ENCODE measurements around the gene OR5AU1.
"Not testable (repeated sequence)": the region's sequence is repeated elsewhere in the genome, so short reads cannot be mapped to it uniquely, and the experiment has no call there.

DNA sequence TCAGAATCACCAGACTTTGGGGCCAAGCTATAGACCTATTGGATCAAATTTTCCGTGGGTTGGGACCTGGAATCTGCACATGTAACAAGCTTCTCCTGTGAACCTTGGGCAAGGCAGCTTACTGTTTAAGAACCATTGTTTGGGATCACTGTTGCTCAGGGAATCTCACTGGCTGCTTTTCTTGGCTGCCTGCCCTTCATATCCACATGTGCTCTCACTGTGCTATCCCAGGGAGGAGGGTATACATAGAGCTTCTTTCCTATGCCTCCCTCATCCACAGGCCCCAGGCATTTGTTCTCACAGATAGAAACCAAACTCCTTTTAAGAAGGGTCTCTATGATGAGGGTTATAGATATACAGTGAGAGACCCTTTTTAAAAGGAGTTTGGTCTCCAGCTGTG, 9.8 kb upstream of the OR5AU1 start:
- TF ChIP-seq CTCF (IDR thresholded peaks at IDR 0.05); ZFX (IDR thresholded peaks at IDR 0.05; ENCODE audit: borderline replicate concordance): not testable (repeated sequence)
